IMR-90 (cell line): ENCODE data around the gene ACTN1. TPM values are rescaled to one million over a fixed set of nuclear protein-coding genes. Genes with fewer than 3 reads are reported as not detected.

Source experiments
- ATAC-seq: fragments of 200-7000 bp; cut with Tn5 transposase; 2 replicates; pipeline ENCODE4 v1.9.1; 2020; ENCODE audit warnings: low read depth, mild to moderate bottlenecking, moderate library complexity
- BruUV-seq: library from RNA; stranded (reverse); fragments of 400-500 nt; replicated peaks from 2 replicates; lab custom pipeline; 2021; lab: Mats Ljungman, UMichigan
- CTCF ChIA-PET: fragments of 300-600 bp; formaldehyde crosslinking; extraction: SDS; loops from one replicate; lab custom pipeline; 2021; ENCODE audit warnings: antibody characterized with exemption; lab: Yijun Ruan, JAX
- POLR2A ChIA-PET: fragments of 300-600 bp; sonication (Branson Sonifier 250); formaldehyde crosslinking; loops from one replicate; lab custom pipeline; 2022; ENCODE audit warnings: antibody characterized with exemption; ENCODE audit not compliant: unreplicated experiment; lab: Charles Lee
- DNase-seq: peaks from one replicate; pipeline ENCODE4 v3.0.0; 2013
- H2AFZ ChIP-seq: replicated peaks from 2 replicates; pipeline ENCODE3; 2013; ENCODE audit warnings: low read length, mild to moderate bottlenecking; ENCODE audit not compliant: poor library complexity
- H2AK5ac ChIP-seq: 2 replicates; pipeline ENCODE4 v1.6.1; 2013; ENCODE audit warnings: low read depth, low read length, inconsistent platforms
- H2AK9ac ChIP-seq: replicated peaks from 2 replicates; pipeline ENCODE3; 2013; ENCODE audit warnings: mild to moderate bottlenecking, low read depth, low read length, moderate library complexity; ENCODE audit not compliant: poor library complexity
- H2BK120ac ChIP-seq: 2 replicates; pipeline ENCODE4 v1.6.1; 2013; ENCODE audit warnings: low read depth, low read length, inconsistent platforms
- H2BK15ac ChIP-seq: 3 replicates; pipeline ENCODE4 v1.6.1; 2013; ENCODE audit warnings: low read depth, low read length, inconsistent platforms
- H2BK20ac ChIP-seq: 2 replicates; pipeline ENCODE4 v1.6.1; 2013; ENCODE audit warnings: low read depth, mild to moderate bottlenecking, inconsistent platforms, low read length, moderate library complexity
- H2BK5ac ChIP-seq: 2 replicates; pipeline ENCODE4 v1.6.1; 2013; ENCODE audit warnings: mild to moderate bottlenecking, low read depth, low read length, inconsistent platforms; ENCODE audit not compliant: poor library complexity, severe bottlenecking
- H3K14ac ChIP-seq: replicated peaks from 2 replicates; pipeline ENCODE4 v1.6.1; 2013; ENCODE audit warnings: low read depth, low read length, inconsistent platforms
- H3K18ac ChIP-seq: 2 replicates; pipeline ENCODE4 v1.6.1; 2013; ENCODE audit warnings: low read depth, low read length, control low read depth
- H3K23ac ChIP-seq: 2 replicates; pipeline ENCODE4 v1.6.1; 2013; ENCODE audit warnings: low read depth, low read length, inconsistent platforms
- H3K27ac ChIP-seq: 2 replicates; pipeline ENCODE4 v1.5.1; 2013; ENCODE audit warnings: mild to moderate bottlenecking, control low read depth, low read length; ENCODE audit not compliant: insufficient read depth
- H3K27me3 ChIP-seq: 2 replicates; pipeline ENCODE4 v1.6.1; 2013; ENCODE audit warnings: low read length; ENCODE audit not compliant: control insufficient read depth, insufficient read depth
- H3K36me3 ChIP-seq: 2 replicates; pipeline ENCODE4 v1.6.1; 2013; ENCODE audit warnings: low read length, mixed read lengths; ENCODE audit not compliant: control insufficient read depth, insufficient read depth
- H3K4ac ChIP-seq: 2 replicates; pipeline ENCODE4 v1.6.1; 2013; ENCODE audit warnings: low read depth, low read length, inconsistent platforms
- H3K4me1 ChIP-seq: 2 replicates; pipeline ENCODE4 v1.6.1; 2013; ENCODE audit warnings: low read length, mixed read lengths; ENCODE audit not compliant: control insufficient read depth, insufficient read depth
- H3K4me2 ChIP-seq: 2 replicates; pipeline ENCODE4 v1.6.1; 2013; ENCODE audit warnings: low read depth, mild to moderate bottlenecking, control low read depth, low read length, moderate library complexity
- H3K4me3 ChIP-seq: 2 replicates; pipeline ENCODE4 v1.5.1; 2013; ENCODE audit warnings: low read depth, mild to moderate bottlenecking, control low read depth, low read length, moderate library complexity; ENCODE audit not compliant: insufficient read depth
- H3K56ac ChIP-seq: 2 replicates; pipeline ENCODE4 v1.6.1; 2013; ENCODE audit warnings: low read length, inconsistent platforms; ENCODE audit not compliant: insufficient read depth; ENCODE audit errors: extremely low read depth
- H3K79me1 ChIP-seq, 2 experiments: 2 replicates each; pipeline ENCODE4 v1.6.1; 2013; ENCODE audit warnings: low read length in 2 of 2, inconsistent platforms in 1 of 2, low read depth in 1 of 2
- H3K9ac ChIP-seq: 2 replicates; pipeline ENCODE4 v1.6.1; 2013; ENCODE audit warnings: low read depth, low read length, control low read depth
- H3K9me1 ChIP-seq: 2 replicates; pipeline ENCODE4 v1.6.1; 2013; ENCODE audit warnings: low read length, inconsistent platforms; ENCODE audit not compliant: insufficient read depth
- H3K9me3 ChIP-seq: 2 replicates; pipeline ENCODE4 v1.6.1; 2013; ENCODE audit warnings: low read length; ENCODE audit not compliant: control insufficient read depth, insufficient read depth
- H4K20me1 ChIP-seq: 2 replicates; pipeline ENCODE4 v1.6.1; 2013; ENCODE audit warnings: low read length, inconsistent platforms; ENCODE audit not compliant: insufficient read depth
- H4K5ac ChIP-seq: 2 replicates; pipeline ENCODE4 v1.6.1; 2013; ENCODE audit warnings: mild to moderate bottlenecking, low read depth, low read length, control low read depth
- H4K8ac ChIP-seq, 2 experiments: 2 replicates each; pipeline ENCODE4 v1.6.1; 2013; ENCODE audit warnings: low read depth in 2 of 2, low read length in 2 of 2, control low read depth in 1 of 2, inconsistent platforms in 1 of 2
- H4K91ac ChIP-seq: 2 replicates; pipeline ENCODE4 v1.6.1; 2013; ENCODE audit warnings: low read depth, low read length, inconsistent platforms; ENCODE audit not compliant: insufficient read depth
- BHLHE40 ChIP-seq: fragments of 150-350 bp; IDR thresholded peaks from 2 replicates; pipeline ENCODE4 v1.6.1; 2016; ENCODE audit warnings: mild to moderate bottlenecking, low read depth, low read length
- CEBPB ChIP-seq: IDR thresholded peaks from 2 replicates; pipeline ENCODE4 v1.6.1; 2012; ENCODE audit warnings: low read depth, low read length, improper control_type of control experiment
- CTCF ChIP-seq: conservative IDR thresholded peaks from 2 replicates; pipeline ENCODE4 v1.5.1; 2012; ENCODE audit warnings: mild to moderate bottlenecking, low read depth, low read length, improper control_type of control experiment
- MAFK ChIP-seq: IDR thresholded peaks from 2 replicates; pipeline ENCODE4 v1.6.1; 2012; ENCODE audit warnings: low read depth, low read length, improper control_type of control experiment
- MAZ ChIP-seq: IDR thresholded peaks from 2 replicates; pipeline ENCODE4 v1.6.1; 2012; ENCODE audit warnings: low read depth, mild to moderate bottlenecking, low read length, improper control_type of control experiment, moderate library complexity, borderline replicate concordance
- NFE2L2 ChIP-seq: fragments of 150-350 bp; IDR thresholded peaks from 2 replicates; pipeline ENCODE4 v1.6.1; 2016; ENCODE audit warnings: low read depth, mild to moderate bottlenecking, low read length
- POLR2A ChIP-seq: IDR thresholded peaks from 2 replicates; pipeline ENCODE4 v1.6.1; 2012; ENCODE audit warnings: mild to moderate bottlenecking, low read depth, low read length
- RAD21 ChIP-seq: IDR thresholded peaks from 2 replicates; pipeline ENCODE4 v1.6.1; 2012; ENCODE audit warnings: low read length, improper control_type of control experiment
- RFX5 ChIP-seq: IDR thresholded peaks from 2 replicates; pipeline ENCODE4 v1.8.0; 2012; ENCODE audit warnings: low read depth, mild to moderate bottlenecking, low read length, moderate library complexity
- SMC3 ChIP-seq: fragments of 150-350 bp; IDR thresholded peaks from 2 replicates; pipeline ENCODE4 v1.6.1; 2016; ENCODE audit warnings: low read depth, mild to moderate bottlenecking, antibody characterized with exemption, low read length, moderate library complexity
- whole genome bisulfite sequencing, 2 experiments: methylation state at CpG; one replicate each; pipeline versions ENCODE4 v1.1.5 to v1.1.7; 2013; ENCODE audit warnings: missing lambda C conversion rate in 2 of 2; ENCODE audit not compliant: insufficient read length in 1 of 2; ENCODE audit errors: extremely low coverage in 2 of 2; 5-methylcytosine and 5-hydroxymethylcytosine counted together
- dilution Hi-C: fragments of 300-500 bp; cut with HindIII; formaldehyde crosslinking; loops from one replicate; pipeline ENCODE4 v1.14.3; 2018; ENCODE audit warnings: low sequenced_read_pairs; ENCODE audit not compliant: unreplicated experiment
- in situ Hi-C: fragments of 300-500 bp; cut with MboI; formaldehyde crosslinking; loops from 3 replicates; pipeline ENCODE4 v1.14.3; 2019; ENCODE audit warnings: low sequenced_read_pairs, inconsistent platforms, mixed read lengths
- intact Hi-C: fragments of 100-400 bp; cut with micrococcal nuclease; formaldehyde crosslinking; loops from 2 replicates; pipeline ENCODE4 v1.10.0; 2022
- polyA plus RNA-seq, 3 experiments: library from polyadenylated mRNA; depleted of rRNA; stranded (reverse); fragments of >200 nt; gene quantifications; 2 replicates each; pipeline ENCODE4 v1.2.3, GENCODE V29; 2012; ENCODE audit warnings: low replicate concordance in 1 of 3
- total RNA-seq: library from RNA; depleted of rRNA; stranded (reverse); fragments of >200 nt; gene quantifications from 2 replicates; pipeline ENCODE4 v1.2.3, GENCODE V29; 2012

Gene ACTN1
- total and polyA plus RNA-seq, 2 of the 4 experiments (the other 2 are of a cell fraction), result 684 to 766 TPM

GRCh38 chr14:68977718-68978171 lies 1.4 kb downstream of the ACTN1 start:
- dilution Hi-C loops (no loop called here), in situ Hi-C loops (no loop called here), intact Hi-C loops (loop anchor here (2.0 to 5.0 kb wide), 3 partner anchors 37 to 115 kb away; no protein-coding TSS in a partner anchor)
- peaks cover 40% of the 10 kb centered on the region for H3K9me1 ChIP-seq
- H2AK9ac ChIP-seq, result peak overlapping the region; percentile 100
- H3K36me3 ChIP-seq, result peaks cover 40% of the 10 kb centered on the region
- H2BK20ac ChIP-seq, result peak overlapping the region; percentile 76
- H3K4me2 ChIP-seq, result peak overlapping the region; percentile 52
- H4K8ac ChIP-seq, result peak overlapping the region; percentile 98
- peak overlapping the region; percentile 99 for H4K91ac ChIP-seq
- peak; percentile 45 for ATAC-seq
- WGBS, 2 experiments, result 3% methylated on average over 6 of the region's 25 CpGs; no CpG with 5 or more reads in 1 of the 2 experiments
- peak overlapping the region; percentile 71 for H3K4me3 ChIP-seq
- H3K14ac ChIP-seq, result peak overlapping the region; percentile 100
- H2BK120ac ChIP-seq, result peak overlapping the region; percentile 91
- POLR2A ChIA-PET, result interaction anchor here (0.5 to 3.4 kb wide), 14 partner anchors 10 to 646 kb away, joined by 3 to 11 read pairs (median 4); no protein-coding TSS in a partner anchor
- BruUV-seq, result no TSS peak
- H3K4ac ChIP-seq, result peak overlapping the region; percentile 100
- H3K79me1 ChIP-seq, result peaks cover 19 to 66% of the 10 kb centered on the region in 2 experiments; a peak in 3 of 4 replicates
- CTCF ChIA-PET, result interaction anchor here (1.0 to 2.3 kb wide), 2 partner anchors 65 to 83 kb away, joined by 3 to 5 read pairs; no protein-coding TSS in a partner anchor
- H2AK5ac ChIP-seq, result peak overlapping the region; percentile 85
- H3K56ac ChIP-seq, result peak overlapping the region; percentile 100
- peak overlapping the region; percentile 88 for H4K5ac ChIP-seq
- H3K27ac ChIP-seq, result peak overlapping the region; percentile 98
- no peaks in the 10 kb centered on the region for H3K9me3 ChIP-seq
- peaks cover 52% of the 10 kb centered on the region for H3K4me1 ChIP-seq
- peak overlapping the region; percentile 82 for H2AFZ ChIP-seq
- peak overlapping the region; percentile 96 for H3K23ac ChIP-seq
- peak overlapping the region; percentile 82 for H3K18ac ChIP-seq
- peak overlapping the region; percentile 98 for H2BK5ac ChIP-seq
- H3K9ac ChIP-seq, result peak overlapping the region; percentile 93
- TF ChIP-seq CEBPB (no peak), MAZ (peak; percentile 91), CTCF (peak; percentile 39), RAD21 (peak; percentile 57), BHLHE40 (peak; percentile 50; the same call in 1 of the 2 replicates), RFX5 (no peak), POLR2A (peak; percentile 93), SMC3 (peak; percentile 26), MAFK (no peak), NFE2L2 (no peak)
- peak overlapping the region; percentile 81; the same call in 2 of the 3 replicates for H2BK15ac ChIP-seq
- H4K20me1 ChIP-seq, result peaks cover 52% of the 10 kb centered on the region
- DNase-seq, result peak; percentile 95
- H3K27me3 ChIP-seq, result no peaks in the 10 kb centered on the region
